HFFc6 (cell line): ENCODE results near the gene SNX6. TPM values are rescaled to one million over a fixed set of nuclear protein-coding genes. Genes with fewer than 3 reads are reported as not detected.
"Not testable (repeated sequence)": the region's sequence is repeated elsewhere in the genome, so short reads cannot be mapped to it uniquely, and the experiment has no call there.

ENCODE experiments used
- DNase-seq: peaks from one replicate; pipeline ENCODE4 v3.0.0-alpha.2; 2018
- H3K27ac Mint-ChIP-seq: 2 replicates; pipeline ENCODE4 v1.8.0; 2020; ENCODE audit warnings: mild to moderate bottlenecking, mixed read lengths
- H3K27me3 Mint-ChIP-seq: 2 replicates; pipeline ENCODE4 v1.8.0; 2021; ENCODE audit warnings: mild to moderate bottlenecking, moderate library complexity, mixed read lengths; ENCODE audit not compliant: insufficient read depth
- H3K36me3 Mint-ChIP-seq: 2 replicates; pipeline ENCODE4 v1.8.0; 2021; ENCODE audit warnings: low read depth, mixed read lengths
- H3K4me1 Mint-ChIP-seq: 2 replicates; pipeline ENCODE4 v1.8.0; 2020; ENCODE audit warnings: low read depth, mixed read lengths
- H3K4me3 Mint-ChIP-seq: 2 replicates; pipeline ENCODE4 v1.8.0; 2020; ENCODE audit warnings: mild to moderate bottlenecking, moderate library complexity, mixed read lengths
- H3K9me3 Mint-ChIP-seq: 2 replicates; pipeline ENCODE4 v1.8.0; 2020; ENCODE audit warnings: mild to moderate bottlenecking, mixed read lengths
- total RNA-seq, 6 experiments: library from RNA; stranded (reverse); fragmentation: NEBNext Ultra II Directional; extraction: Animal tissue kit (Norgen Biotek cat#: 25700); gene quantifications; 2 replicates in 1 of 6; 3 replicates in 5 of 6; pipeline ENCODE4 v1.2.3, GENCODE V29; 2021
- TF ChIP-seq, protein P1 (sequence below): fragments of 200-600 bp; sonication (generic); IDR thresholded peaks from 2 replicates; pipeline ENCODE4 v1.5.0; 2021; ENCODE audit warnings: antibody characterized with exemption, mild to moderate bottlenecking

Gene SNX6
- total RNA-seq, 6 experiments from 2014 or later, result 117 to 138 (median 130) TPM

- TF ChIP-seq, protein P1, sequence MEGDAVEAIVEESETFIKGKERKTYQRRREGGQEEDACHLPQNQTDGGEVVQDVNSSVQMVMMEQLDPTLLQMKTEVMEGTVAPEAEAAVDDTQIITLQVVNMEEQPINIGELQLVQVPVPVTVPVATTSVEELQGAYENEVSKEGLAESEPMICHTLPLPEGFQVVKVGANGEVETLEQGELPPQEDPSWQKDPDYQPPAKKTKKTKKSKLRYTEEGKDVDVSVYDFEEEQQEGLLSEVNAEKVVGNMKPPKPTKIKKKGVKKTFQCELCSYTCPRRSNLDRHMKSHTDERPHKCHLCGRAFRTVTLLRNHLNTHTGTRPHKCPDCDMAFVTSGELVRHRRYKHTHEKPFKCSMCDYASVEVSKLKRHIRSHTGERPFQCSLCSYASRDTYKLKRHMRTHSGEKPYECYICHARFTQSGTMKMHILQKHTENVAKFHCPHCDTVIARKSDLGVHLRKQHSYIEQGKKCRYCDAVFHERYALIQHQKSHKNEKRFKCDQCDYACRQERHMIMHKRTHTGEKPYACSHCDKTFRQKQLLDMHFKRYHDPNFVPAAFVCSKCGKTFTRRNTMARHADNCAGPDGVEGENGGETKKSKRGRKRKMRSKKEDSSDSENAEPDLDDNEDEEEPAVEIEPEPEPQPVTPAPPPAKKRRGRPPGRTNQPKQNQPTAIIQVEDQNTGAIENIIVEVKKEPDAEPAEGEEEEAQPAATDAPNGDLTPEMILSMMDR, result no peak
- peaks cover 3% of the 10 kb centered on the region for H3K27me3 Mint-ChIP-seq
- peaks cover 10% of the 10 kb centered on the region for H3K36me3 Mint-ChIP-seq
- H3K4me3 Mint-ChIP-seq, result 0 out of 2 replicates have a peak overlapping the region, but pooled peaks have one; percentile 100
- H3K27ac Mint-ChIP-seq, result peak overlapping the region; percentile 51; the same call in 1 of the 2 replicates
- DNase-seq, result no peak
- peaks cover 27% of the 10 kb centered on the region for H3K4me1 Mint-ChIP-seq
- H3K9me3 Mint-ChIP-seq, result no peaks in the 10 kb centered on the region
These were observed 92.3 kb downstream of the SNX6 start for GRCh38 chr14:34537677-34538009.

DNA sequence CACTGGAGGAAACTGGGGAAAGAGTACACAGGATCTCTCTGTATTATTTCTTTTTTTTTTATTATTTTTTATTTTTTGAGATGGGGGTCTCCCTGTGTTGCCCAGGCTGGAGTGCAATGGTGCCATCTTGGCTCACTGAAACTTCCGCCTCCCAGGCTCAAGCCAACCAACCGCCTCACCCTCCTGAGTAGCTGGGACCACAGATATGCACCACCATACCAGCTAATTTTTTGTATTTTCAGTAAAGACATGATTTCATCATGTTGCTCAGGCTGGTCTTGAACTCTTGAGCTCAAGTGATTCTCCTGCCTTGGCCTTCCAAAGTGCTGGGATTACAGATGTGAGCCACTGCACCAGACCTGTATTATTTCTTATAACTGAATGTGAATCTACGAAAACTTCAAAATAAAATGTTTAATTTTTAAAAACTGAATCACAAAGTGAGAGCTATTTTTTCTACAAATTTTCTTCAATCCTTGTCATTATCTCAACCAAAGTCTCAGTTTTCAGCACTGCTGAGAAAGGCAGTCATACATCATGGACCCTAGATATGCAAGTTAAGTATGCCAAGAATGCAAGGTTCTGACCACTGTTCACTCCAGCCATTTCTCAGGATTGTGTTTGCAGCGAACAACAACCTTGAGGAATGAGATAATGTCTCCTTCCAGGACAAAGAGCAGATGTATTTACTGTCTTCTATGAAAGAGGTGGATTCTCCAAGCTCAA, 92.8 kb downstream of the SNX6 start:
- DNase-seq, result peak; percentile 54
- Mint-ChIP-seq H3K9me3 (no peaks in the 10 kb centered on the region), H3K4me3 (0 out of 2 replicates have a peak overlapping the region, but pooled peaks have one; percentile 5), H3K27me3 (peaks cover 3% of the 10 kb centered on the region), H3K27ac (peak overlapping the region; percentile 51; the same call in 1 of the 2 replicates), H3K4me1 (peaks cover 27% of the 10 kb centered on the region), H3K36me3 (peaks cover 10% of the 10 kb centered on the region)
- TF ChIP-seq, protein P1, result no peak

- Mint-ChIP-seq H3K9me3 (no peaks in the 10 kb centered on the region), H3K4me3 (no peak overlapping the region), H3K36me3 (peaks cover 15% of the 10 kb centered on the region), H3K4me1 (no peaks in the 10 kb centered on the region), H3K27me3 (no peaks in the 10 kb centered on the region), H3K27ac (no peak overlapping the region)
- TF ChIP-seq, protein P1, result no peak
- no peak for DNase-seq
These were observed 102.4 kb downstream of the SNX6 start for GRCh38 chr14:34527591-34527990.

GRCh38 chr14:34524216-34524615, 105.7 kb downstream of the SNX6 start:
- not testable (repeated sequence) for DNase-seq, H3K4me3 Mint-ChIP-seq, H3K27me3 Mint-ChIP-seq, H3K4me1 Mint-ChIP-seq, H3K9me3 Mint-ChIP-seq, H3K27ac Mint-ChIP-seq
- H3K36me3 Mint-ChIP-seq, result peaks cover 34% of the 10 kb centered on the region

GRCh38 chr14:34522496-34522895, 107.5 kb downstream of the SNX6 start:
- no peaks in the 10 kb centered on the region for H3K27me3 Mint-ChIP-seq
- H3K27ac Mint-ChIP-seq, result no peak overlapping the region
- peaks cover 45% of the 10 kb centered on the region for H3K36me3 Mint-ChIP-seq

GRCh38 chr14:34521071-34521470, 108.9 kb downstream of the SNX6 start:
- H3K4me1 Mint-ChIP-seq, DNase-seq, H3K27ac Mint-ChIP-seq, H3K27me3 Mint-ChIP-seq, H3K4me3 Mint-ChIP-seq, H3K9me3 Mint-ChIP-seq: not testable (repeated sequence)
- H3K36me3 Mint-ChIP-seq, result peaks cover 51% of the 10 kb centered on the region

More at GRCh38 chr14:34522496-34522895, 107.5 kb downstream of the SNX6 start:
- TF ChIP-seq, protein P1, result no peak
- no peak for DNase-seq
- Mint-ChIP-seq H3K9me3 (no peaks in the 10 kb centered on the region), H3K4me3 (no peak overlapping the region), H3K4me1 (no peaks in the 10 kb centered on the region)

DNA sequence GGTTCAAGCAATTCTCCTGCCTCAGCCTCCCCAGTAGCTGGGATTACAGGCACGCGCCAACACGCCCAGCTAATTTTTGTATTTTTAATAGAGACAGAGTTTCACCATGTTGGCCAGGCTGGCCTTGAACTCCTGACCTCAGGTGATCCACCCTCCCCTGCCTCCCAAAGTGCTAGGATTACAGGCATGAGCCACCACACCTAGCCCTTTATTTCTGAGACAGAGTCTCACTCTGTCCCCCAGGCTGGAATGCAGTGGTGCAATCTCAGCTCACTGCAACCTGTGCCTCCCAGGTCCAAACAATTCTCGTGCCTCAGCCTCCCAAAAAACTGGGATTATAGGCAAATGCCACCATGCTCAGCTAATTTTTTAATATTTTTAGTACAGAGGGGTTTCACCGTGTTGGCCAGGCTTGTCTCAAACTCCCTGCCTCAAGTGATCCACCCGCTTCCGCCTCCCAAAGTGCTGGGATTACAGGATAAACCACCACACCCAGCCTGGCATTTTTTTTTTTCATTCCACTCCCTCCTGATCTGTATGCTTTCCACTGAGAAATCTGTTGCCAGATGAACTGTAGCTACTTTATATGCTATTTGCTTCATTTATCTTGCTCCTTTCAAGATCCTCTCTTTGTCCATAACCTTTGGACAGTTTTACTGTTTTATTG, 109.5 kb downstream of the SNX6 start:
- not testable (repeated sequence) for H3K4me3 Mint-ChIP-seq, H3K27me3 Mint-ChIP-seq, H3K27ac Mint-ChIP-seq, H3K9me3 Mint-ChIP-seq, DNase-seq, H3K4me1 Mint-ChIP-seq
- peaks cover 50% of the 10 kb centered on the region for H3K36me3 Mint-ChIP-seq
